Thyroid gland (tissue), 4 donors: ENCODE results near the gene HRAS. TPM values are rescaled to one million over a fixed set of nuclear protein-coding genes. Genes with fewer than 3 reads are reported as not detected.

Source experiments
- DNase-seq, 2 donors: peaks; one replicate each; pipeline ENCODE4 v3.0.0-alpha.2; 2019
- H3K27ac ChIP-seq, 3 donors: fragments of 200-600 bp; sonication (generic); 1 replicate in 2 of 3; 2 replicates in 1 of 3; pipeline ENCODE4 v1.5.1; 2016 to 2019; ENCODE audit warnings: mild to moderate bottlenecking in 1 of 3, moderate library complexity in 1 of 3
- H3K27me3 ChIP-seq: fragments of 200-600 bp; sonication (generic); one replicate; pipeline ENCODE4 v1.5.1; 2019
- H3K36me3 ChIP-seq, 2 donors: fragments of 200-600 bp; sonication (generic); one replicate each; pipeline ENCODE4 v1.5.1; 2016 to 2019
- H3K4me1 ChIP-seq, 2 donors: fragments of 200-600 bp; sonication (generic); one replicate each; pipeline ENCODE4 v1.5.1; 2017 to 2019
- H3K4me3 ChIP-seq, 3 donors: fragments of 200-600 bp; sonication (generic); replicated peaks in 1 of 3; 1 replicate in 2 of 3; 2 replicates in 1 of 3; pipeline ENCODE4 v1.5.1; 2016; ENCODE audit warnings: mild to moderate bottlenecking in 1 of 3
- H3K9me3 ChIP-seq: fragments of 200-600 bp; sonication (generic); one replicate; pipeline ENCODE4 v1.5.1; 2017
- POLR2A ChIP-seq, 2 donors: fragments of 450-650 bp; IDR thresholded peaks; one replicate each; pipeline ENCODE4 v1.6.1; 2017; ENCODE audit warnings: antibody characterized with exemption in 2 of 2, mild to moderate bottlenecking in 2 of 2, moderate library complexity in 1 of 2
- WGBS, 2 donors: methylation state at CpG; one replicate each; pipeline ENCODE4 v1.1.5; 2017; 5-methylcytosine and 5-hydroxymethylcytosine counted together
- intact Hi-C: fragments of 100-400 bp; cut with DNase I; formaldehyde crosslinking; loops from one replicate; pipeline ENCODE4 v1.15.1; 2023
- total RNA-seq, 4 donors: library from RNA; depleted of rRNA; stranded (reverse); fragments of >200 nt; gene quantifications; one replicate each; pipeline ENCODE4 v1.2.3, GENCODE V29; 2016
- TF ChIP-seq, protein P1 (sequence below), 6 experiments: fragments of 200-600 bp in 3 of 6; fragments of 450-650 bp in 3 of 6; sonication (generic) in 3 of 6; IDR thresholded peaks; one replicate each; pipeline ENCODE4 v1.5.1; 2016 to 2019; ENCODE audit warnings: antibody characterized with exemption in 6 of 6, mild to moderate bottlenecking in 2 of 6, inconsistent platforms in 1 of 6, moderate library complexity in 1 of 6

Gene HRAS
- total RNA-seq, 4 donors from 2014 or later: 16.9 to 41.3 (median 29.9) TPM

DNA sequence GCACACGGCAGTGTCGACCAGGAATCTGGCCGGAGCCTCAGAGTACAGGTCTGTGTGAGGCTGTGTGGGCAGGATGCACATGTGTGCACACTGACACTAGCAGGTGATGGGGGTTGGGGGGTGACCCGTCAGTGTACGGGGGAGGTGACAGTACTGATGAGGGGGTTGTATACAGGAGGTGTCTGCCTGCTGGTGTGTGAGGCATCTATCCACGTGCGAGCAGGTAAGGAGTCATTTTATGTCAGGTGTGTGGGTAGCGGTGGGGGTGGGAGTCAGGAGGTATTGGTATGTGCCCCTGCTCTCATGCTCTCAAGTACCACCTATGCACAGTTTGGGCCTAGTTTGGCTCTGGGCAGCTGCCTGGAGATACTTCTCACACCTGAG lies 36.4 kb upstream of the HRAS start:
- Histone ChIP-seq H3K4me3 (no peak overlapping the region), H3K27me3 (no peaks in the 10 kb centered on the region), H3K36me3 (no peaks in the 10 kb centered on the region), H3K27ac (no peak overlapping the region), H3K4me1 (peaks cover 40 to 47% of the 10 kb centered on the region in 2 donors), H3K9me3 (no peaks in the 10 kb centered on the region)
- TF ChIP-seq, protein P1, sequence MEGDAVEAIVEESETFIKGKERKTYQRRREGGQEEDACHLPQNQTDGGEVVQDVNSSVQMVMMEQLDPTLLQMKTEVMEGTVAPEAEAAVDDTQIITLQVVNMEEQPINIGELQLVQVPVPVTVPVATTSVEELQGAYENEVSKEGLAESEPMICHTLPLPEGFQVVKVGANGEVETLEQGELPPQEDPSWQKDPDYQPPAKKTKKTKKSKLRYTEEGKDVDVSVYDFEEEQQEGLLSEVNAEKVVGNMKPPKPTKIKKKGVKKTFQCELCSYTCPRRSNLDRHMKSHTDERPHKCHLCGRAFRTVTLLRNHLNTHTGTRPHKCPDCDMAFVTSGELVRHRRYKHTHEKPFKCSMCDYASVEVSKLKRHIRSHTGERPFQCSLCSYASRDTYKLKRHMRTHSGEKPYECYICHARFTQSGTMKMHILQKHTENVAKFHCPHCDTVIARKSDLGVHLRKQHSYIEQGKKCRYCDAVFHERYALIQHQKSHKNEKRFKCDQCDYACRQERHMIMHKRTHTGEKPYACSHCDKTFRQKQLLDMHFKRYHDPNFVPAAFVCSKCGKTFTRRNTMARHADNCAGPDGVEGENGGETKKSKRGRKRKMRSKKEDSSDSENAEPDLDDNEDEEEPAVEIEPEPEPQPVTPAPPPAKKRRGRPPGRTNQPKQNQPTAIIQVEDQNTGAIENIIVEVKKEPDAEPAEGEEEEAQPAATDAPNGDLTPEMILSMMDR (IDR thresholded peaks at IDR 0.05): no peak
- no peak for TF ChIP-seq POLR2A (IDR thresholded peaks at IDR 0.05)
- no peak for DNase-seq
- intact Hi-C loops: no loop called here
- 65 to 79% methylated on average over 8 of the region's 8 CpGs for WGBS, 2 donors

DNA sequence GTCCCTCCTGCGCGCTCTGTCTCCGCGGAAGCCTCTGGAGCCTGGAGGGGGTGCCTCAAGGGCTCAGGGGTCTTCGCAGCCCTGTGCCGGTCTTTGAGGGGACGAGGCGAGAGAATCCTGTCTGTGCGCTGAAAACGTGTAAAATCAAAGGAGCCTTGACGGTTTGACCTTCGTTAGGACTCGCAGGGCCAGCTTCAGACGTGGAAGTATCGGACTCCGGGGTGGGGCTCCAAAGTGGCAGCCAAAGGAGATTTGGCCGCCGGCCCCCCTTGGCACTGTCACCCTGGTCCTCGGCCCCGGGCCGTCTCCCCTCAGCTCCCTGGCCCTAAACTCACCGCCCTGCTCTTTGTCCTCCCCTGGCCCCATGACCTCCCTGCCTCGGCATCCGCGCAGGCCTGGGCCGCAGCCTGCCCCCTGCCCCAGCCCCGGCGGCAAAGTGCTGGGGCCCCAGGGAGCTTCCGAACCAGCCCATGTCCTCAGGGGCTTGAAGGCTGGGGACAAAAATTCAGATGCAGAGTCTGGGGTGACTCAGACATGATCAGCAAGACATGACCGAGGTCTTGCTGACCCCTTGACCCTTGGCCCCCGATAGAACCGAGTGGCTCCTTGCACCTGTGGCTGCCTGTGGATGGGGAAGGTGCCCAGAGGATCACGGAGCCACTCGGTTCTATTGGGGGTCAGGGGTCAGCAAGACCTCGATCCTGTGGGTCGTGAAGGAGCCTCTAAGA lies 33.9 kb upstream of the HRAS start:
- Histone ChIP-seq H3K27ac (peak overlapping the region in 1 of 3 donors; percentile 46), H3K9me3 (no peaks in the 10 kb centered on the region), H3K36me3 (no peaks in the 10 kb centered on the region), H3K4me3 (peak overlapping the region in 2 of 3 donors; percentile 42 to 69), H3K4me1 (peaks cover 28 to 36% of the 10 kb centered on the region in 2 donors), H3K27me3 (no peaks in the 10 kb centered on the region)
- TF ChIP-seq, protein P1 (IDR thresholded peaks at IDR 0.05): no peak
- TF ChIP-seq POLR2A (IDR thresholded peaks at IDR 0.05): no peak
- WGBS, 2 donors: 60 to 67% methylated on average over 18 to 34 of the region's 36 CpGs
- DNase-seq: no peak
- intact Hi-C loops: no loop called here

DNA sequence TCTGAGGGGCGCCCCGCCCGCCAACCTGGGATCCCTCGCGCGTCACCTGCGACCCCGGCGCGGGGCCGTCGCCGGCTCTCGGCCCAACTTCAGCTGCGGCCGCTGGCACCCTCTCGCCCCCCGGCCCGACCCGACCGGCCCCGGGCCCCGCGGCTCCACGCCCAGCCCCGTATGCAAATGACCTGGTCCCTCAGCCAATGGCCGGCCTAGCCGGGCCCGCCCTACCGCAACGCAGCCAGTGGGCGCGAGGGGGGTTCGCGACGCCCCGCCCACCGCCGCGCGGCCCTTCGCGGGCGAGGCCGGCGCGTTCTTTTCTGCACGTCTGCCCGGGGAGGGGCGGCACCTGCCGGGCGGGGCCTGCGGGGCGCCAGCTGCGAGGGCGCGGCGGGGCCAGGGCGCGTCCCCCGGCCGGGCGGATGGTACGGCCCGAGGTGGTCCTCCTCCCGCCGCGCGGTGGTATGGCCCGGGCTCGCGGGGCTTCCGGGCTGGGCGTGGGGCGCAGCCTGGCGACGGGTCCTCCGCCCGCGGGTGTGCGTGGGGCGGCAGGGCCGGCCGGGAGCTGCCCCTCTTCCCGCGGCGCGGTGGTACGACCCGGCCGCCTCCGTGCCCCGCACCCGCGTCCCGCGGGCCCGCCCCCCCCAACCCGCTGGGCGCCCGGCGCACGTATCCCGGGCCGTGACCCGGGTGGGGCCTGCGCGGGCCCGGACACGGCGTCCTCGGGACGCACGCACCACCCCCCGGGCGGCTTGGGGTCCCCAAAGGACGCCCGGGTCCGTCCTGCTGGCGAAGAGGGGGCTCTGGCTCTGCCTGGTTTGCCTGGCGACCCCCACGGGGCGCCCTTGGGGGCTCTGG lies 33.2 kb upstream of the HRAS start:
- Histone ChIP-seq H3K36me3 (no peaks in the 10 kb centered on the region), H3K27me3 (no peaks in the 10 kb centered on the region), H3K4me3 (peak overlapping the region; percentile 21 to 69 (median 42)), H3K9me3 (no peaks in the 10 kb centered on the region), H3K27ac (peak overlapping the region in 2 of 3 donors; percentile 17 to 46), H3K4me1 (peaks cover 24 to 34% of the 10 kb centered on the region in 2 donors)
- DNase-seq: peak; percentile 95 to 96
- TF ChIP-seq, protein P1 (IDR thresholded peaks at IDR 0.05): peak in 1 of 6 experiments; percentile 8
- TF ChIP-seq POLR2A (IDR thresholded peaks at IDR 0.05): peak in 1 of 2 donors; percentile 49
- 0% methylated on average over 6 of the region's 123 CpGs; no CpG with 5 or more reads in 1 of the 2 donors for WGBS, 2 donors
- intact Hi-C loops: no loop called here

DNA sequence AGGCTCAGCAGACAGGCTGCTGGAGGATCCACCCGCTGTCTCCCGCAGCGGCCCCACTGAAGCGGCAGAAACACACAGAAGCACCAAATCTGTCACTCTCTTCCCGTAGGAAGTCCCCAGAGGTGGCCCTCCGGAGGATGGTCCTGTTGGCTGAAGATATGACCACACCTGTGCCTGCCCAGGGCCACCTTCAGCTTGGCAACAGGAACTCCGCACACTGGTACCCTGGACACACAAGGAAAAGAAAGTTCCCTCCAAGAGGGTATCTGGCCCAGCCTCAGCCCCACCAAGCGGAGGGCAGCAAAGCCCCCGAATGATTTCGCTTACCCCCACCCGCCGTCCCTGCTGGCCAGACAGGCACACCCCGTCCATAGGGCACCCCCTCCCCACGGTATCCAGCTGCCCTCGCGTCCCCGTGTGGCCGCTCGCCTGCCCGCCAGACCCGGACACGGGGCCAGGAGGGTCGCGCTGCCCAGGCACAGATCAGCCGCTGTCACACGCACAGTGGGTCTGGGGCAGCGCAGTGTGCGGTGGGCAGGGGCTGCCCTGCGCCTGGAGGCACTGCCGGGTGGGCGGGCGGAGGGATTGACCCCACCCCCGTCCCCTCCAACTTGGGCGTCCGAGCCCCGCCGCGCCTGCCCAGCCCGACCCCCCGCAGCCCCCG lies 32.4 kb upstream of the HRAS start:
- intact Hi-C loops: no loop called here
- Histone ChIP-seq H3K27ac (peak overlapping the region in 2 of 3 donors; percentile 17 to 28), H3K4me1 (peaks cover 16 to 26% of the 10 kb centered on the region in 2 donors)

More for the DNA sequence above, 32.4 kb upstream of the HRAS start:
- Histone ChIP-seq H3K27me3 (no peaks in the 10 kb centered on the region), H3K36me3 (no peaks in the 10 kb centered on the region), H3K4me3 (peak overlapping the region in 2 of 3 donors; percentile 21 to 69), H3K9me3 (no peaks in the 10 kb centered on the region)
- DNase-seq: no peak
- TF ChIP-seq, protein P1 (IDR thresholded peaks at IDR 0.05): no peak
- 76 to 85% methylated on average over 7 of the region's 41 CpGs for WGBS, 2 donors
